GM23338 (cell line): ENCODE results near the gene APLNR. TPM values are rescaled to one million over a fixed set of nuclear protein-coding genes. Genes with fewer than 3 reads are reported as not detected.

Source experiments
- ATAC-seq: fragments of 200-7000 bp; cut with Tn5 transposase; 3 replicates; pipeline ENCODE4 v1.9.1; 2020
- DNase-seq: peaks from one replicate; pipeline ENCODE4 v3.0.0-alpha.2; 2015; ENCODE audit warnings: low spot score
- H2AFZ ChIP-seq: fragments of 200-600 bp; sonication (generic); 2 replicates; pipeline ENCODE4 v1.8.0; 2016; ENCODE audit warnings: antibody characterized with exemption, mild to moderate bottlenecking, moderate library complexity
- H3F3A ChIP-seq: fragments of 200-600 bp; sonication (generic); replicated peaks from 2 replicates; pipeline ENCODE4 v1.8.0; 2017; ENCODE audit warnings: antibody characterized with exemption, mixed run types, low read depth
- H3K27ac ChIP-seq: fragments of 200-600 bp; sonication (generic); 2 replicates; pipeline ENCODE4 v1.6.1; 2016; ENCODE audit warnings: low read depth
- H3K27me3 ChIP-seq: fragments of 200-600 bp; sonication (generic); 2 replicates; pipeline ENCODE4 v1.8.0; 2016; ENCODE audit warnings: mild to moderate bottlenecking, mixed run types, moderate library complexity; ENCODE audit not compliant: insufficient read depth
- H3K36me3 ChIP-seq: fragments of 200-600 bp; sonication (generic); 2 replicates; pipeline ENCODE4 v1.8.0; 2016; ENCODE audit warnings: mild to moderate bottlenecking; ENCODE audit not compliant: insufficient read depth
- H3K4me1 ChIP-seq: fragments of 200-600 bp; sonication (generic); 2 replicates; pipeline ENCODE4 v1.8.0; 2016; ENCODE audit warnings: mild to moderate bottlenecking, moderate library complexity; ENCODE audit not compliant: insufficient read depth
- H3K4me2 ChIP-seq: fragments of 200-600 bp; sonication (generic); 2 replicates; pipeline ENCODE4 v1.7.1; 2017; ENCODE audit warnings: mixed run types
- H3K4me3 ChIP-seq: fragments of 200-600 bp; sonication (generic); 2 replicates; pipeline ENCODE4 v1.6.1; 2016; ENCODE audit warnings: mixed run types
- H3K79me2 ChIP-seq: fragments of 200-600 bp; sonication (generic); replicated peaks from 2 replicates; pipeline ENCODE4 v1.8.0; 2017; ENCODE audit warnings: mild to moderate bottlenecking; ENCODE audit not compliant: insufficient read depth
- H3K9me2 ChIP-seq: fragments of 200-600 bp; sonication (generic); 2 replicates; pipeline ENCODE4 v1.8.0; 2017; ENCODE audit not compliant: insufficient read depth
- H4K20me1 ChIP-seq: fragments of 200-600 bp; sonication (generic); replicated peaks from 2 replicates; pipeline ENCODE4 v1.8.0; 2017; ENCODE audit warnings: mild to moderate bottlenecking; ENCODE audit not compliant: insufficient read depth
- H3K27ac Mint-ChIP-seq: 2 replicates; pipeline ENCODE4 v1.8.0; 2020; ENCODE audit warnings: inconsistent platforms, mild to moderate bottlenecking, moderate library complexity, mixed read lengths
- H3K27me3 Mint-ChIP-seq: 3 replicates; pipeline ENCODE4 v1.8.0; 2022; ENCODE audit warnings: low read depth, mild to moderate bottlenecking, moderate library complexity, mixed read lengths, inconsistent platforms; ENCODE audit not compliant: insufficient read depth, poor library complexity
- H3K36me3 Mint-ChIP-seq: 3 replicates; pipeline ENCODE4 v1.8.0; 2021; ENCODE audit warnings: low read depth, mild to moderate bottlenecking, inconsistent platforms, moderate library complexity, mixed read lengths
- H3K4me1 Mint-ChIP-seq: 3 replicates; pipeline ENCODE4 v1.8.0; 2020; ENCODE audit warnings: mild to moderate bottlenecking, inconsistent platforms, mixed read lengths
- H3K4me3 Mint-ChIP-seq: 3 replicates; pipeline ENCODE4 v1.8.0; 2021; ENCODE audit warnings: moderate library complexity, mild to moderate bottlenecking, inconsistent platforms, mixed read lengths
- H3K9me3 Mint-ChIP-seq: 3 replicates; pipeline ENCODE4 v1.8.0; 2020; ENCODE audit warnings: moderate library complexity, mild to moderate bottlenecking, inconsistent platforms, mixed read lengths
- CREB1 ChIP-seq: fragments of 250-450 bp; sonication (Bioruptor Pico); IDR thresholded peaks from 2 replicates; pipeline ENCODE4 v1.5.0; 2020; ENCODE audit warnings: low read depth, mild to moderate bottlenecking, moderate library complexity
- EZH2phosphoT487 ChIP-seq: fragments of 200-600 bp; sonication (generic); IDR thresholded peaks from one replicate; pipeline ENCODE4 v1.8.1; 2018; ENCODE audit warnings: antibody characterized with exemption; ENCODE audit not compliant: unreplicated experiment
- JUNB ChIP-seq: IDR thresholded peaks from one replicate; pipeline ENCODE4 v1.6.1; 2016; ENCODE audit warnings: antibody characterized with exemption; ENCODE audit not compliant: unreplicated experiment
- NANOG ChIP-seq: IDR thresholded peaks from 2 replicates; pipeline ENCODE4 v1.6.1; 2016; ENCODE audit warnings: antibody characterized with exemption, borderline replicate concordance
- ZNF114 ChIP-seq: fragments of 250-450 bp; sonication (Bioruptor Pico); IDR thresholded peaks from 2 replicates; pipeline ENCODE4 v1.5.0; 2020; ENCODE audit warnings: mild to moderate bottlenecking, moderate library complexity
- ZNF331 ChIP-seq: fragments of 250-450 bp; sonication (Bioruptor Pico); IDR thresholded peaks from 2 replicates; pipeline ENCODE4 v1.5.0; 2020; ENCODE audit warnings: low read depth, mild to moderate bottlenecking, moderate library complexity
- polyA plus RNA-seq: library from polyadenylated mRNA; unstranded; fragments of >200 nt; fragmentation: Nextera tagmentation; extraction: Ambion mirVana; gene quantifications from 2 replicates; pipeline ENCODE4 v1.2.1, GENCODE V29; 2016
- total RNA-seq: library from RNA; depleted of rRNA; stranded (reverse); fragments of >200 nt; shearing (Covaris generic); gene quantifications from 2 replicates; pipeline ENCODE4 v1.2.3, GENCODE V29; 2014
- TF ChIP-seq, protein P1 (sequence below): IDR thresholded peaks from one replicate; pipeline ENCODE4 v1.6.1; 2018; ENCODE audit warnings: antibody characterized with exemption; ENCODE audit not compliant: unreplicated experiment
- TF ChIP-seq, protein P2 (sequence below), 2 experiments: fragments of 200-600 bp in 1 of 2; sonication (generic) in 1 of 2; conservative IDR thresholded peaks; 2 replicates each; pipeline versions ENCODE4 v1.5.1 to v1.6.1; 2016 to 2017; ENCODE audit warnings: antibody characterized with exemption in 2 of 2, low read depth in 2 of 2, mild to moderate bottlenecking in 2 of 2, moderate library complexity in 1 of 2
- TF ChIP-seq, protein P3 (sequence below): IDR thresholded peaks from 2 replicates; pipeline ENCODE4 v1.6.1; 2016; ENCODE audit warnings: antibody characterized with exemption
- TF ChIP-seq, protein P4 (sequence below): fragments of 250-450 bp; sonication (Bioruptor Pico); IDR thresholded peaks from 2 replicates; pipeline ENCODE4 v1.5.0; 2020; ENCODE audit warnings: mild to moderate bottlenecking, moderate library complexity

The APLNR gene
- total and polyA plus RNA-seq, 2 experiments from 2014 or later: 0.10 TPM; not detected in 1

DNA sequence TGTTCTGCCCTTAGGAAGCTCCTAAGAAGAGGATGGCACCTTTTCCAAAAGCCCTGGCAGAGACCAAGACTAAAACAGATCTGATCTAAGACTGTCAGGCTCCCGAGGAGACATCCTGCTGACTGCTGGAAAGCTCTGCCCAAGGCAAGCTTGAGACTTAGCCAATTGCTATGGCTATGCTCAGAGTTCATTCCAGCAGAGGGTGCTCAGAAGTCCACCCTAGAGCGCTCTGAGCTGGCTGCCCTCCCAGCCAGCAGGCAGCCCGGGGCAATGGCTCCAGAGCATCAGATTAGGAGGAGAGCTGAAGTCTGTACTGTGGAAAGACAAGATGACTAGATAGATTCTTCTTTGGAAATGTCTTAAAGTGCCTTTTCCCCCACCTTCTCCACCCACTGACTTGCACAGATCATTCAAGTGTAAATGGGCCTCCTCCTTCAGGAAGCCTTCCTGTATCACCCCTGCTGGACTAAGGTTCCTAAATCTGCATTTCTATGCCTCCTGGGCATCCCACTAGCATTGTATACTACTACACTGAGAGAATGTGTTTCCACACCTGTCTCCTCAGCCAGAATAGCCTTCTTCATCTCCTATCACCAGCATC lies 31.9 kb downstream of the APLNR start:
- peak overlapping the region; percentile 86 for H3K27ac Mint-ChIP-seq
- 0 out of 3 replicates have a peak overlapping the region, but pooled peaks have one; percentile 21 for H3K4me3 Mint-ChIP-seq
- peaks cover 7% of the 10 kb centered on the region for H3K27me3 Mint-ChIP-seq
- H3K4me3 ChIP-seq: 0 out of 2 replicates have a peak overlapping the region, but pooled peaks have one; percentile 32
- no peaks in the 10 kb centered on the region for H3K27me3 ChIP-seq
- H3F3A ChIP-seq: 0 out of 2 replicates have a peak, but pooled peaks cover 4% of the 10 kb centered on the region
- H3K4me1 Mint-ChIP-seq: peaks cover 33% of the 10 kb centered on the region
- DNase-seq (peak; percentile 22), ATAC-seq (peak; percentile 86)
- TF ChIP-seq ZNF331 (CRISPR knock-in tag) (no peak), JUNB (no peak), CREB1 (CRISPR knock-in tag) (no peak), EZH2phosphoT487 (no peak), NANOG (no peak), ZNF114 (CRISPR knock-in tag) (0 out of 2 replicates have a peak, but pooled peaks have one; percentile 48)
- TF ChIP-seq, protein P1, sequence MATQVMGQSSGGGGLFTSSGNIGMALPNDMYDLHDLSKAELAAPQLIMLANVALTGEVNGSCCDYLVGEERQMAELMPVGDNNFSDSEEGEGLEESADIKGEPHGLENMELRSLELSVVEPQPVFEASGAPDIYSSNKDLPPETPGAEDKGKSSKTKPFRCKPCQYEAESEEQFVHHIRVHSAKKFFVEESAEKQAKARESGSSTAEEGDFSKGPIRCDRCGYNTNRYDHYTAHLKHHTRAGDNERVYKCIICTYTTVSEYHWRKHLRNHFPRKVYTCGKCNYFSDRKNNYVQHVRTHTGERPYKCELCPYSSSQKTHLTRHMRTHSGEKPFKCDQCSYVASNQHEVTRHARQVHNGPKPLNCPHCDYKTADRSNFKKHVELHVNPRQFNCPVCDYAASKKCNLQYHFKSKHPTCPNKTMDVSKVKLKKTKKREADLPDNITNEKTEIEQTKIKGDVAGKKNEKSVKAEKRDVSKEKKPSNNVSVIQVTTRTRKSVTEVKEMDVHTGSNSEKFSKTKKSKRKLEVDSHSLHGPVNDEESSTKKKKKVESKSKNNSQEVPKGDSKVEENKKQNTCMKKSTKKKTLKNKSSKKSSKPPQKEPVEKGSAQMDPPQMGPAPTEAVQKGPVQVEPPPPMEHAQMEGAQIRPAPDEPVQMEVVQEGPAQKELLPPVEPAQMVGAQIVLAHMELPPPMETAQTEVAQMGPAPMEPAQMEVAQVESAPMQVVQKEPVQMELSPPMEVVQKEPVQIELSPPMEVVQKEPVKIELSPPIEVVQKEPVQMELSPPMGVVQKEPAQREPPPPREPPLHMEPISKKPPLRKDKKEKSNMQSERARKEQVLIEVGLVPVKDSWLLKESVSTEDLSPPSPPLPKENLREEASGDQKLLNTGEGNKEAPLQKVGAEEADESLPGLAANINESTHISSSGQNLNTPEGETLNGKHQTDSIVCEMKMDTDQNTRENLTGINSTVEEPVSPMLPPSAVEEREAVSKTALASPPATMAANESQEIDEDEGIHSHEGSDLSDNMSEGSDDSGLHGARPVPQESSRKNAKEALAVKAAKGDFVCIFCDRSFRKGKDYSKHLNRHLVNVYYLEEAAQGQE: no peak
- TF ChIP-seq, protein P2, sequence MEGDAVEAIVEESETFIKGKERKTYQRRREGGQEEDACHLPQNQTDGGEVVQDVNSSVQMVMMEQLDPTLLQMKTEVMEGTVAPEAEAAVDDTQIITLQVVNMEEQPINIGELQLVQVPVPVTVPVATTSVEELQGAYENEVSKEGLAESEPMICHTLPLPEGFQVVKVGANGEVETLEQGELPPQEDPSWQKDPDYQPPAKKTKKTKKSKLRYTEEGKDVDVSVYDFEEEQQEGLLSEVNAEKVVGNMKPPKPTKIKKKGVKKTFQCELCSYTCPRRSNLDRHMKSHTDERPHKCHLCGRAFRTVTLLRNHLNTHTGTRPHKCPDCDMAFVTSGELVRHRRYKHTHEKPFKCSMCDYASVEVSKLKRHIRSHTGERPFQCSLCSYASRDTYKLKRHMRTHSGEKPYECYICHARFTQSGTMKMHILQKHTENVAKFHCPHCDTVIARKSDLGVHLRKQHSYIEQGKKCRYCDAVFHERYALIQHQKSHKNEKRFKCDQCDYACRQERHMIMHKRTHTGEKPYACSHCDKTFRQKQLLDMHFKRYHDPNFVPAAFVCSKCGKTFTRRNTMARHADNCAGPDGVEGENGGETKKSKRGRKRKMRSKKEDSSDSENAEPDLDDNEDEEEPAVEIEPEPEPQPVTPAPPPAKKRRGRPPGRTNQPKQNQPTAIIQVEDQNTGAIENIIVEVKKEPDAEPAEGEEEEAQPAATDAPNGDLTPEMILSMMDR (conservative IDR thresholded peaks at IDR 0.05; ENCODE audit: low read depth in 2 of 2): no peak; a peak in 1 of 4 replicates
- TF ChIP-seq, protein P3, sequence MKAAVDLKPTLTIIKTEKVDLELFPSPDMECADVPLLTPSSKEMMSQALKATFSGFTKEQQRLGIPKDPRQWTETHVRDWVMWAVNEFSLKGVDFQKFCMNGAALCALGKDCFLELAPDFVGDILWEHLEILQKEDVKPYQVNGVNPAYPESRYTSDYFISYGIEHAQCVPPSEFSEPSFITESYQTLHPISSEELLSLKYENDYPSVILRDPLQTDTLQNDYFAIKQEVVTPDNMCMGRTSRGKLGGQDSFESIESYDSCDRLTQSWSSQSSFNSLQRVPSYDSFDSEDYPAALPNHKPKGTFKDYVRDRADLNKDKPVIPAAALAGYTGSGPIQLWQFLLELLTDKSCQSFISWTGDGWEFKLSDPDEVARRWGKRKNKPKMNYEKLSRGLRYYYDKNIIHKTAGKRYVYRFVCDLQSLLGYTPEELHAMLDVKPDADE: no peak
- TF ChIP-seq, protein P4, sequence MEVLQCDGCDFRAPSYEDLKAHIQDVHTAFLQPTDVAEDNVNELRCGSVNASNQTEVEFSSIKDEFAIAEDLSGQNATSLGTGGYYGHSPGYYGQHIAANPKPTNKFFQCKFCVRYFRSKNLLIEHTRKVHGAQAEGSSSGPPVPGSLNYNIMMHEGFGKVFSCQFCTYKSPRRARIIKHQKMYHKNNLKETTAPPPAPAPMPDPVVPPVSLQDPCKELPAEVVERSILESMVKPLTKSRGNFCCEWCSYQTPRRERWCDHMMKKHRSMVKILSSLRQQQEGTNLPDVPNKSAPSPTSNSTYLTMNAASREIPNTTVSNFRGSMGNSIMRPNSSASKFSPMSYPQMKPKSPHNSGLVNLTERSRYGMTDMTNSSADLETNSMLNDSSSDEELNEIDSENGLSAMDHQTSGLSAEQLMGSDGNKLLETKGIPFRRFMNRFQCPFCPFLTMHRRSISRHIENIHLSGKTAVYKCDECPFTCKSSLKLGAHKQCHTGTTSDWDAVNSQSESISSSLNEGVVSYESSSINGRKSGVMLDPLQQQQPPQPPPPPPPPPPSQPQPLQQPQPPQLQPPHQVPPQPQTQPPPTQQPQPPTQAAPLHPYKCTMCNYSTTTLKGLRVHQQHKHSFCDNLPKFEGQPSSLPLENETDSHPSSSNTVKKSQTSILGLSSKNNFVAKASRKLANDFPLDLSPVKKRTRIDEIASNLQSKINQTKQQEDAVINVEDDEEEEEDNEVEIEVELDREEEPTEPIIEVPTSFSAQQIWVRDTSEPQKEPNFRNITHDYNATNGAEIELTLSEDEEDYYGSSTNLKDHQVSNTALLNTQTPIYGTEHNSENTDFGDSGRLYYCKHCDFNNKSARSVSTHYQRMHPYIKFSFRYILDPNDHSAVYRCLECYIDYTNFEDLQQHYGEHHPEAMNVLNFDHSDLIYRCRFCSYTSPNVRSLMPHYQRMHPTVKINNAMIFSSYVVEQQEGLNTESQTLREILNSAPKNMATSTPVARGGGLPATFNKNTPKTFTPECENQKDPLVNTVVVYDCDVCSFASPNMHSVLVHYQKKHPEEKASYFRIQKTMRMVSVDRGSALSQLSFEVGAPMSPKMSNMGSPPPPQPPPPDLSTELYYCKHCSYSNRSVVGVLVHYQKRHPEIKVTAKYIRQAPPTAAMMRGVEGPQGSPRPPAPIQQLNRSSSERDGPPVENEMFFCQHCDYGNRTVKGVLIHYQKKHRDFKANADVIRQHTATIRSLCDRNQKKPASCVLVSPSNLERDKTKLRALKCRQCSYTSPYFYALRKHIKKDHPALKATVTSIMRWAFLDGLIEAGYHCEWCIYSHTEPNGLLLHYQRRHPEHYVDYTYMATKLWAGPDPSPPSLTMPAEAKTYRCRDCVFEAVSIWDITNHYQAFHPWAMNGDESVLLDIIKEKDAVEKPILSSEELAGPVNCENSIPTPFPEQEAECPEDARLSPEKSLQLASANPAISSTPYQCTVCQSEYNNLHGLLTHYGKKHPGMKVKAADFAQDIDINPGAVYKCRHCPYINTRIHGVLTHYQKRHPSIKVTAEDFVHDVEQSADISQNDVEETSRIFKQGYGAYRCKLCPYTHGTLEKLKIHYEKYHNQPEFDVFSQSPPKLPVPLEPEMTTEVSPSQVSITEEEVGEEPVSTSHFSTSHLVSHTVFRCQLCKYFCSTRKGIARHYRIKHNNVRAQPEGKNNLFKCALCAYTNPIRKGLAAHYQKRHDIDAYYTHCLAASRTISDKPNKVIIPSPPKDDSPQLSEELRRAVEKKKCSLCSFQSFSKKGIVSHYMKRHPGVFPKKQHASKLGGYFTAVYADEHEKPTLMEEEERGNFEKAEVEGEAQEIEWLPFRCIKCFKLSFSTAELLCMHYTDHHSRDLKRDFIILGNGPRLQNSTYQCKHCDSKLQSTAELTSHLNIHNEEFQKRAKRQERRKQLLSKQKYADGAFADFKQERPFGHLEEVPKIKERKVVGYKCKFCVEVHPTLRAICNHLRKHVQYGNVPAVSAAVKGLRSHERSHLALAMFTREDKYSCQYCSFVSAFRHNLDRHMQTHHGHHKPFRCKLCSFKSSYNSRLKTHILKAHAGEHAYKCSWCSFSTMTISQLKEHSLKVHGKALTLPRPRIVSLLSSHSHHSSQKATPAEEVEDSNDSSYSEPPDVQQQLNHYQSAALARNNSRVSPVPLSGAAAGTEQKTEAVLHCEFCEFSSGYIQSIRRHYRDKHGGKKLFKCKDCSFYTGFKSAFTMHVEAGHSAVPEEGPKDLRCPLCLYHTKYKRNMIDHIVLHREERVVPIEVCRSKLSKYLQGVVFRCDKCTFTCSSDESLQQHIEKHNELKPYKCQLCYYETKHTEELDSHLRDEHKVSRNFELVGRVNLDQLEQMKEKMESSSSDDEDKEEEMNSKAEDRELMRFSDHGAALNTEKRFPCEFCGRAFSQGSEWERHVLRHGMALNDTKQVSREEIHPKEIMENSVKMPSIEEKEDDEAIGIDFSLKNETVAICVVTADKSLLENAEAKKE: peak; percentile 27; the same call in 1 of the 2 replicates
- H3K36me3 Mint-ChIP-seq: no peaks in the 10 kb centered on the region
- H3K4me1 ChIP-seq: peaks cover 15% of the 10 kb centered on the region
- H3K36me3 ChIP-seq: no peaks in the 10 kb centered on the region; the same call in 1 of the 2 replicates
- H3K27ac ChIP-seq: no peak overlapping the region
- H3K9me3 Mint-ChIP-seq: peaks cover 3% of the 10 kb centered on the region; the same call in 2 of the 3 replicates
- H3K9me2 ChIP-seq: peaks cover 17% of the 10 kb centered on the region
- H3K79me2 ChIP-seq: no peaks in the 10 kb centered on the region
- peak overlapping the region; percentile 76 for H3K4me2 ChIP-seq
- peak overlapping the region; percentile 29; the same call in 1 of the 2 replicates for H2AFZ ChIP-seq
- no peaks in the 10 kb centered on the region for H4K20me1 ChIP-seq
